ENCODE data around the gene FBXO46. TPM values are rescaled to one million over a fixed set of nuclear protein-coding genes. Genes with fewer than 3 reads are reported as not detected.

FBXO46 gene
- total RNA-seq, 6 experiments from 2014 or later = 8.4 to 14.5 (median 11.0) TPM

DNA sequence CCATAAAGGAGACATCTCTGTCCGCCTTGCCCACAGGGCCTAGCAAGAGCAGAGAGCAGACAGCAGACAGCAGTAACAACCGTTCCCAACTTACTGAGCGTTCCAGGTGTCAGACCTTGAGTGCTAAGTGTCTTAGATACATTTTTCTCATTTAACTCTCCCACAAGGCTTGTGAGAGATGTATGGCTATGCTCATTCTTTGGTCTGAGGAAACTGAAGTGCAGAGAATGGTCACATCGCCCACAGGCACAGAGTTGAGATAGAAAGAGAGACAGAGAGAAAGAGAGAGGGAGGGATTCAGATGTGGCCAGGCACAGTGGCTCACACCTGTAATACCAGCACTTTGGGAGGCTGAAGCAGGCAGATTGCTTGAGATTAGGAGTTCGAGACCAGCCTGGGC, 16.8 kb upstream of the FBXO46 start:
- Mint-ChIP-seq H3K27ac (no peak overlapping the region), H3K36me3 (ENCODE audit: low read depth) (no peaks in the 10 kb centered on the region), H3K4me1 (ENCODE audit: low read depth) (peaks cover 12% of the 10 kb centered on the region), H3K27me3 (ENCODE audit: insufficient read depth) (peaks cover 8% of the 10 kb centered on the region), H3K4me3 (no peak overlapping the region), H3K9me3 (no peaks in the 10 kb centered on the region)
- TF ChIP-seq, protein P1, sequence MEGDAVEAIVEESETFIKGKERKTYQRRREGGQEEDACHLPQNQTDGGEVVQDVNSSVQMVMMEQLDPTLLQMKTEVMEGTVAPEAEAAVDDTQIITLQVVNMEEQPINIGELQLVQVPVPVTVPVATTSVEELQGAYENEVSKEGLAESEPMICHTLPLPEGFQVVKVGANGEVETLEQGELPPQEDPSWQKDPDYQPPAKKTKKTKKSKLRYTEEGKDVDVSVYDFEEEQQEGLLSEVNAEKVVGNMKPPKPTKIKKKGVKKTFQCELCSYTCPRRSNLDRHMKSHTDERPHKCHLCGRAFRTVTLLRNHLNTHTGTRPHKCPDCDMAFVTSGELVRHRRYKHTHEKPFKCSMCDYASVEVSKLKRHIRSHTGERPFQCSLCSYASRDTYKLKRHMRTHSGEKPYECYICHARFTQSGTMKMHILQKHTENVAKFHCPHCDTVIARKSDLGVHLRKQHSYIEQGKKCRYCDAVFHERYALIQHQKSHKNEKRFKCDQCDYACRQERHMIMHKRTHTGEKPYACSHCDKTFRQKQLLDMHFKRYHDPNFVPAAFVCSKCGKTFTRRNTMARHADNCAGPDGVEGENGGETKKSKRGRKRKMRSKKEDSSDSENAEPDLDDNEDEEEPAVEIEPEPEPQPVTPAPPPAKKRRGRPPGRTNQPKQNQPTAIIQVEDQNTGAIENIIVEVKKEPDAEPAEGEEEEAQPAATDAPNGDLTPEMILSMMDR (IDR thresholded peaks at IDR 0.05) = no peak
- no peak for DNase-seq

DNA sequence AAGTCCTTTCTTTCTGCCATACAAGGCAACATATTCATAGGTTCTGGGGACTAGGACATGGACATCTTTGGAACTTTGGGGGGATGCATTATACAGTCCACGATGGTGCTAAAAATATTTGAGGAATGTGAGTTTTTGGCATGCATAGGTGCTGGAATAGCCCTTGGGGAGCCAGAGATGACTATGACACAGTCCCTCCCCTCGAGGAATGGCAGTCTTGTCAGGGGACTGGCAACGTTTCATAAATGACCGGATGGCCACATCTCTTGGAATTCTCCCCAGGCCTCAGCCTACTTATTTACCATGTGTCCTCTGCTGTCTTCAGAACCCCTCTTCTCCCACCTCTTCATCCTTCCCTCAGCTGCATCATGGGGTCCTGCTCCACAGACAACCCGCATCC, 16.2 kb upstream of the FBXO46 start:
- no peaks in the 10 kb centered on the region for H3K9me3 Mint-ChIP-seq
- H3K36me3 Mint-ChIP-seq (ENCODE audit: low read depth) = no peaks in the 10 kb centered on the region
- H3K27ac Mint-ChIP-seq = no peak overlapping the region
- DNase-seq = no peak
- peaks cover 12% of the 10 kb centered on the region for H3K4me1 Mint-ChIP-seq (ENCODE audit: low read depth)
- TF ChIP-seq, protein P1 (IDR thresholded peaks at IDR 0.05) = no peak
- no peak overlapping the region for H3K4me3 Mint-ChIP-seq
- H3K27me3 Mint-ChIP-seq (ENCODE audit: insufficient read depth) = peaks cover 13% of the 10 kb centered on the region

DNA sequence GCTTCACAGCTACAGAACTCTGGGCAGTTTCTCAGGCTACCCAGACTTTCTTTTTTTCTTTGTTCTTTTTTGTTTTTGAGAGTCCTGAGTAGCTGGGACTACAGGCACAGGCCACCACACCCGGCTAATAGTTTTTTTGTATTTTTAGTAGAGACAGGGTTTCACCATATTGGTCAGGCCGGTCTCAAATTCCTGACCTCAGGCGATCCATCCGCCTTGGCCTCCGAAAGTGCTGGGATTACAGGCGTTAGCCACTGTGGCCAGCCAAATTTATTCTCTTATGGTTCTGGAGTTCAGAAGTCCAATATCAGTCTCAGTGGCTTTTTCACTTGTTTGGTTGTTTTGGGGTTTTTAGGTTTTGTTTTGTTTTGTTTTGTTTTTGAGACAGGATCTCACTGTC, 14.9 kb upstream of the FBXO46 start:
- DNase-seq = no peak
- Mint-ChIP-seq H3K36me3 (ENCODE audit: low read depth) (no peaks in the 10 kb centered on the region), H3K9me3 (no peaks in the 10 kb centered on the region), H3K4me1 (ENCODE audit: low read depth) (peaks cover 12% of the 10 kb centered on the region), H3K27ac (no peak overlapping the region), H3K4me3 (no peak overlapping the region), H3K27me3 (ENCODE audit: insufficient read depth) (peaks cover 11% of the 10 kb centered on the region)
- TF ChIP-seq, protein P1 (IDR thresholded peaks at IDR 0.05) = no peak

DNA sequence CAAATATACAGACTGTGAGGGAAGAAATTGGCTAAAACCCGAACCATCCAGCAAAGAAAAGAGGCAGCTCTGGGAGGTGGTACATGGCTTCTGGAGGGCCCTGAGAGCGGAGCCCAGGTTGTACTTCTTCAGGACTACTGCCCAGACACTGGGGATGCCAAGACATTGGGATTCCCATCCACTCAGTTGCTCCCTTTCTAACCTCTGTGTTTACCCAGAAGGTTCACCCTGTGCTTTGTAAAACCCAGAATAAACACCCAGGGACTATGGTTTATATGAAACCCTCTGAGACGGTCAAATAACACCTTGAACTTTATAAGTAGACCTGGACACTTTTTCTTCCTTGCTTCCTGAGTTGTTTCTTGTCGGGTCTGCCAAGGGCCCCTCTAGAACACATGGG, 12.3 kb upstream of the FBXO46 start:
- Mint-ChIP-seq H3K27ac (no peak overlapping the region), H3K4me3 (no peak overlapping the region), H3K36me3 (ENCODE audit: low read depth) (no peaks in the 10 kb centered on the region), H3K4me1 (ENCODE audit: low read depth) (peaks cover 12% of the 10 kb centered on the region), H3K9me3 (no peaks in the 10 kb centered on the region), H3K27me3 (ENCODE audit: insufficient read depth) (peaks cover 11% of the 10 kb centered on the region)
- no peak for DNase-seq
- TF ChIP-seq, protein P1 (IDR thresholded peaks at IDR 0.05) = no peak

DNA sequence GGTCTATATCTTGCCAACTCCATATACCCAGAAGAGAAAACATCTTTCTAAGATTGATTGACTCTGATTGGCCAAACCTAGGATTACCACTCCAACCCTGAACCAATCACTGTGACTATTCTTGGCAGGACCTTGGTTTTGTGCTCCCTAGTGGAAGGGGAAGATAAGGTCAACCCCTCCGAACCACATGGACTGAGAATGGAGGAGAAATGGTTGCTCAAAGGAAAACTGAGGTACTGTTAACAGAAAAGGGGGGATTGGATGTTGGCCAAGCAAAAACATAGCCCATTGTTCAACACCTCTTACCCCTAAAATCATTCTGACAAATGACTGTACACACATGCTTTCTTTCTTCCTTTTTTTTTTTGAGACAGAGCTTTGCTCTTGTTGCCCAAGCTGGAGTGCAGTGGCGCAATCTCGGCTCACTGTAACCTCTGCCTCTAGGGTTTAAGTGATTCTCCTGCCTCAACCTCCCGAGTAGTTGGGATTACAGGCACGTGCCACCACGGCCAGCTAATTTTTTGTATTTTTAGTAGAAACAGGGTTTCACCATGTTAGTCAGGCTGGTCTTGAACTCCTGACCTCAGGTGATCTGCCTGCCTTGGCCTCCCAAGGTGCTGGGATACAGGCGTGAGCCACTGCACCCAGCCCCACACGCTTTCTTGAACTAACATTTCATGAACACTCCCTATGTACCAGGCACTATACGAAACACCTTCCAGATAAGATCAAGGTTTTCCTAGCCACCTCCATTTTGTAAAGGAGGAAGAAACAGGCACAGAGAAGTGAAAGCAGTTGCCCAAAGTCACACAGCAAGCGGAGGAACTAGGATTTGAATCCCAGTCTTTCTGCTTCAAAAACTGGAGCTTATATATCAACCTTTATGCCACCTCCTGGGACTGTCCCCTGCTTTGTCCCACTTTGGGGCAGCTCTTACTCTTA, 9.1 kb upstream of the FBXO46 start:
- Mint-ChIP-seq H3K4me1 (ENCODE audit: low read depth) (no peaks in the 10 kb centered on the region), H3K4me3 (no peak overlapping the region), H3K27ac (no peak overlapping the region), H3K27me3 (ENCODE audit: insufficient read depth) (peaks cover 8% of the 10 kb centered on the region), H3K36me3 (ENCODE audit: low read depth) (no peaks in the 10 kb centered on the region), H3K9me3 (no peaks in the 10 kb centered on the region)
- TF ChIP-seq, protein P1 (IDR thresholded peaks at IDR 0.05) = no peak
- DNase-seq = no peak
